Measurements from ENCODE around the gene SLC35G3. TPM values are rescaled to one million over a fixed set of nuclear protein-coding genes. Genes with fewer than 3 reads are reported as not detected.
A peak's percentile ranks its signal among the peaks of the same experiment; 100 is the strongest.

The SLC35G3 gene
- total and polyA plus RNA-seq, 2 experiments from 2014 or later: not detected

GRCh38 chr17:35214631-35215273, 20.6 kb upstream of the SLC35G3 start:
- Mint-ChIP-seq H3K9me3 (no peaks in the 10 kb centered on the region), H3K27ac (no peak overlapping the region), H3K36me3 (ENCODE audit: low read depth) (no peaks in the 10 kb centered on the region), H3K27me3 (ENCODE audit: insufficient read depth, low read depth, poor library complexity) (peaks cover 7% of the 10 kb centered on the region), H3K4me1 (peaks cover 6% of the 10 kb centered on the region), H3K4me3 (no peak overlapping the region)
- Histone ChIP-seq H3K79me2 (replicated peaks; ENCODE audit: insufficient read depth) (no peaks in the 10 kb centered on the region), H3K4me1 (ENCODE audit: insufficient read depth) (no peaks in the 10 kb centered on the region), H3K36me3 (ENCODE audit: insufficient read depth) (no peaks in the 10 kb centered on the region), H4K20me1 (replicated peaks; ENCODE audit: insufficient read depth) (no peaks in the 10 kb centered on the region), H2AFZ (no peak overlapping the region), H3F3A (replicated peaks; ENCODE audit: low read depth) (no peaks in the 10 kb centered on the region), H3K4me2 (no peak overlapping the region), H3K27me3 (ENCODE audit: insufficient read depth) (no peaks in the 10 kb centered on the region), H3K27ac (ENCODE audit: low read depth) (no peak overlapping the region), H3K4me3 (no peak overlapping the region), H3K9me2 (ENCODE audit: insufficient read depth) (no peaks in the 10 kb centered on the region)
- DNase-seq (ENCODE audit: low spot score): no peak
- TF ChIP-seq ZNF331 (CRISPR knock-in tag; IDR thresholded peaks at IDR 0.05; ENCODE audit: low read depth): no peak
- peak in 1 of 2 experiments; percentile 25; a peak in 1 of 4 replicates for TF ChIP-seq CTCF (conservative IDR thresholded peaks at IDR 0.05; ENCODE audit: low read depth in 2 of 2)
- no peak for ATAC-seq

GRCh38 chr17:35214192-35214591, 20.0 kb upstream of the SLC35G3 start:
- H3K27ac Mint-ChIP-seq: no peak overlapping the region
- Histone ChIP-seq H3K4me3 (no peak overlapping the region), H3K9me2 (ENCODE audit: insufficient read depth) (no peaks in the 10 kb centered on the region), H3K36me3 (ENCODE audit: insufficient read depth) (no peaks in the 10 kb centered on the region), H4K20me1 (replicated peaks; ENCODE audit: insufficient read depth) (no peaks in the 10 kb centered on the region), H2AFZ (no peak overlapping the region), H3K4me2 (no peak overlapping the region), H3K4me1 (ENCODE audit: insufficient read depth) (no peaks in the 10 kb centered on the region), H3K79me2 (replicated peaks; ENCODE audit: insufficient read depth) (no peaks in the 10 kb centered on the region), H3K27ac (ENCODE audit: low read depth) (no peak overlapping the region), H3F3A (replicated peaks; ENCODE audit: low read depth) (no peaks in the 10 kb centered on the region), H3K27me3 (ENCODE audit: insufficient read depth) (no peaks in the 10 kb centered on the region)
- no peak for DNase-seq (ENCODE audit: low spot score)
- no peak for ATAC-seq
- no peaks in the 10 kb centered on the region for H3K9me3 Mint-ChIP-seq
- H3K4me3 Mint-ChIP-seq: no peak overlapping the region
- H3K36me3 Mint-ChIP-seq (ENCODE audit: low read depth): no peaks in the 10 kb centered on the region
- H3K27me3 Mint-ChIP-seq (ENCODE audit: insufficient read depth, low read depth, poor library complexity): peaks cover 7% of the 10 kb centered on the region
- no peak for TF ChIP-seq CTCF (conservative IDR thresholded peaks at IDR 0.05; ENCODE audit: low read depth in 2 of 2)
- H3K4me1 Mint-ChIP-seq: peaks cover 6% of the 10 kb centered on the region

DNA sequence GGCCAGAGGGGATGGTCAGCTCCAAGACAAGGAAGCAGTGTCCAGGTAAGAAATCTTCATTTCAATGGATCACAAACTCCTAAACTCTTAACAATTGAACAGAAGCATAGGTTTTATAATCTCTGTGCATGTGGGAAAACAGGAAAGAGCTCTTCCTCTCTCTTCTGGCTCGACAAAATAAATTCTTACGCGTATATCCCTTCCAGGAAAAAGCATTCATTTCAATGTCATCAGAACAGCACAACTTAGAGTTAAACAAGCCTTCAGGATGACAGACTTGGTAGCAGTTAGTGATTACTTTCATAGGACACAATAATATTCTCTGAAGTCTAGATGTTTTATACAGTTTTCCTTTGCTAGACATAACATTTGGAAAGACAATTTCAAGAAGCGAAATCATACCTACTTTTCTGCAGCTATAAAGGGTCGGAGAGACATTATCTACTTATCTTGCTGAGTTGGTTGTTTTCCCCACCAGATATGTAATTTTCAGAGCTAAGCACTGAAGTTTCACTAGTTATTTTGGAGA, 19.3 kb upstream of the SLC35G3 start:
- Histone ChIP-seq H3F3A (replicated peaks; ENCODE audit: low read depth) (no peaks in the 10 kb centered on the region), H3K27ac (ENCODE audit: low read depth) (no peak overlapping the region), H3K79me2 (replicated peaks; ENCODE audit: insufficient read depth) (no peaks in the 10 kb centered on the region), H3K27me3 (ENCODE audit: insufficient read depth) (no peaks in the 10 kb centered on the region), H4K20me1 (replicated peaks; ENCODE audit: insufficient read depth) (no peaks in the 10 kb centered on the region), H3K4me3 (no peak overlapping the region), H3K4me2 (no peak overlapping the region), H2AFZ (no peak overlapping the region), H3K9me2 (ENCODE audit: insufficient read depth) (no peaks in the 10 kb centered on the region), H3K36me3 (ENCODE audit: insufficient read depth) (no peaks in the 10 kb centered on the region), H3K4me1 (ENCODE audit: insufficient read depth) (no peaks in the 10 kb centered on the region)
- no peak for ATAC-seq
- no peaks in the 10 kb centered on the region for H3K36me3 Mint-ChIP-seq (ENCODE audit: low read depth)
- peaks cover 6% of the 10 kb centered on the region for H3K4me1 Mint-ChIP-seq
- TF ChIP-seq STAT1 (IDR thresholded peaks at IDR 0.05; ENCODE audit: unreplicated experiment) (no peak), ZNF114 (CRISPR knock-in tag; IDR thresholded peaks at IDR 0.05) (no peak), NANOG (IDR thresholded peaks at IDR 0.05; ENCODE audit: borderline replicate concordance) (no peak), REST (IDR thresholded peaks at IDR 0.05; ENCODE audit: unreplicated experiment) (no peak)
- TF ChIP-seq, protein P1, sequence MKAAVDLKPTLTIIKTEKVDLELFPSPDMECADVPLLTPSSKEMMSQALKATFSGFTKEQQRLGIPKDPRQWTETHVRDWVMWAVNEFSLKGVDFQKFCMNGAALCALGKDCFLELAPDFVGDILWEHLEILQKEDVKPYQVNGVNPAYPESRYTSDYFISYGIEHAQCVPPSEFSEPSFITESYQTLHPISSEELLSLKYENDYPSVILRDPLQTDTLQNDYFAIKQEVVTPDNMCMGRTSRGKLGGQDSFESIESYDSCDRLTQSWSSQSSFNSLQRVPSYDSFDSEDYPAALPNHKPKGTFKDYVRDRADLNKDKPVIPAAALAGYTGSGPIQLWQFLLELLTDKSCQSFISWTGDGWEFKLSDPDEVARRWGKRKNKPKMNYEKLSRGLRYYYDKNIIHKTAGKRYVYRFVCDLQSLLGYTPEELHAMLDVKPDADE (IDR thresholded peaks at IDR 0.05): no peak
- H3K4me3 Mint-ChIP-seq: no peak overlapping the region
- no peak overlapping the region for H3K27ac Mint-ChIP-seq
- no peak for DNase-seq (ENCODE audit: low spot score)
- peaks cover 7% of the 10 kb centered on the region for H3K27me3 Mint-ChIP-seq (ENCODE audit: insufficient read depth, low read depth, poor library complexity)
- H3K9me3 Mint-ChIP-seq: no peaks in the 10 kb centered on the region
